Activated CD8-positive, alpha-beta memory T cell treated with anti-CD3 and anti-CD28 coated beads for 4 hours (primary cell): ENCODE results near the gene SUMO3.

Experiments
- DNase-seq, 2 donors: peaks; one replicate each; pipeline ENCODE4 v3.0.0-alpha.2; 2020; ENCODE audit warnings: low read depth in 2 of 2

SUMO3 gene

DNA sequence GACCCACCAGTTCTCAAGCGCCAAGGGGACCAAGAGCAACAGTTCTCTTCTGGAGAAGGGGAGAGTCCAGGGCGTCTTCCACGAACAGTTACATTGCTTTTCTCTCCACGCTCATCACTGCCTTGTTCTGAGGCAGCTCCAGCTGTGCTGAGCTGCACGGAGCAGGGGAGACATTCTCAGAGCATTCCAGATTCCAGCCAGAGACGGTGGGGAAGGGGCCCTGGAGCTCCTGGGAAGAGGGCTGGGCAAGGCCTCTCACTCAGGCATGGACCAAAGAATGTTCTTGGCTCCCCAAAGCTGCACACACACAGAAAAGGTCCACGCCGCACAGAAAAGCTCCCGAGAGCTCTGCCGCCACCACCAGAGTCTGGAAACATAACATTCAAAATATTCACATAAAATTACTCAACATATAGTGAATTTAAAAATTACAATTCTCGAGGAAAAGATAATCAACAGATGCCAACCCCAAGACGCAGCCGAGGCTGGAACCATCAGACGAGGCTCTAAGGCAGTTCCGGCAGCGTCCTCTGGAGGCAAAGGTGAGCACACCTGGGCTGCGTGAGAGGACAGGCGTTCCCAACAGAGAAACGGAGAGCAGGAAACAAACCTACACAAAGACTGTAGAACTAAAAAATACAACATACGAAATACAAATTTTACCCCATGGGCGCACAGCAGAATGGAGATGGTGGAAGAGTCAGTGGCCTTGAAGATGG lies 56.7 kb downstream of the SUMO3 start:
- no peak for DNase-seq

DNA sequence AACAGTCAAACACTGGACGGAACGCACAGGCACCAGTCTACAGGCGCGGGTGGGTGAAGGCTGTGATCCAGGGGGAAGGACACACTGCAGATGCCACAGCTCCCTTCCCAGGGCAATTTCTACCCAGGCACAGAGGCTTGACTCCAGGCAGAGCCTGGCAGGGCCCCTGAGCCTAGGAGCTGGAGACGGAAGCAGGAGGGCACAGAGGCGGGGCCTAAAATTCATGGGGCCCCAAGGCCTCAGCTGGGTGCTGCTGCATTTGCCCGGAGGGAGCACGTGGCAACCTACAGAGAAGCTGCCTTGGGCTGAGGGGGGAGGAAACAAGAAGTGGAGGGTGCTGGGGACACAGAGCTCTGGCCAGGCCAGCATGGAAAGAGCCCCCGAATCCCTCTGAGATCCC lies 57.5 kb downstream of the SUMO3 start:
- DNase-seq = no peak

DNA sequence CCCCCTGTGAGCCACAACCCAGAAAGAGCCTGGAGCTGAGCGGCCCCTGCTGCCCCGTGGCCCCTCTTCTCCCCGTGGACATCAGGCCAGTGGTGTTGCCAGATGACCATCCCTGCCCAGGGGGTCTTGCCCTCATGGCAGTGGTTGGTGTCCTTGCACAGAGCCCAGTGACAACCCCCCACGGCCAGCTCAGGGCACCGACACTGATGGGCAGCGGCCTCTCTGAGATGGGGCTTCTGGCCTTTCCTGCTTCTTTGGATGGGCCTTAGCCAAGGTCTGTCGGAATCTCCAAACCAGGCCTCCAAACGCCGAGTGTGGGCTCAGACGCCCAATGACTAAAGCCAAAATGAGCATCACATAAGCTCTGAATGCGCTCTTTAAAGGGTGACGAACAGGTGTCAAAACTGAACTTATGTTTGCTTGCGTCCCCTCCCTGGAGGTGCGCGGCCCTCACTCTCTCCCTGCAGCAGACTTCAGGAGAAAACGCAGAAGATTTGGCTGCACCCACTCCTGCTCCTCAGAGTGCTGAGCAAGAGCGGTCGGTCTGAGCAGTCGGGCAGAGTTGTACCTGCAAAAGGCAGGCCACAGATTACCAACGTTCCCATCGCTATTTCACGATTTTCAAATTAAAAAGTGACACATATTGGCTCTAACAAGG lies 58.1 kb downstream of the SUMO3 start:
- DNase-seq = no peak

DNA sequence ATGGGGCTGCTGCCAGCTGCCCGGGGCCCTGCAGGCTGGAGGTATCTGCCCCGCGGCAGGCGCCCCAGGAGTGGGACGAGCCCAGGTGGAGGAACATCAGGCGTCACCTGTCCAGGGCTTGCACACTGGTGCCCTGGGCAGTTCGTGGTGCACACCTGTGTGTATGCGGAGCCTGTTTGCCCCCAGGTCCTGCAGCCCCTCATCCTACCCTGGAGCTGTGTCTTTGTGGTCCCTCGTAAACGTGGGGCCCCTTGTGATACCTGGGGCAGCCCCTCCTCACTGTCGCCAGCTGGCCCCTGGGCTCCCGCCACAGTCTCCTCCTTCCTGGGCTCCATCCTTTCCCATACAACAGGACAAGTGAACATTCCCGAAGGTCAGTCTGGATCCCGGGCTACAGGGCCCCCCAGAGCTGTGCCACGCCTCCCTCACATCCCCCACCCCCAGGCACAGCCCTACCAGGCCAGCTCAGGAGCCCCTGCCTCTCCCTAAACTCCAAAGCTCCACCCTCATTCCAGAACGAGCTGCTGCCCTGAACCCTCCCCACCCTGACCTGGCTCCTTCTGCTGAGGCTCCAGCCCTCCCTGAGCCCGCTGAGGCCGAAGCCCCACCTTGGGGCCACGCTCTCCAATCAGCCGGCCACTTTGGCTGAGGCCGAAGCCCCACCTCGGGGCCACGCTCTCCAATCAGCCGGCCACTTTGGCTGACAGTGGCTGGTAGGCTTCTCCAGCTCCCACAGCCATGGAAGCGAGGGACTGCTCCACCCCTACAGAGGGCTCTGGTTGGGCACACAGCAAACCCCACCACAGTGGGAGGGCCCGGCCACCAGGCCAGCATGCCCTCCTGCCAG lies 58.9 kb downstream of the SUMO3 start:
- no peak for DNase-seq

DNA sequence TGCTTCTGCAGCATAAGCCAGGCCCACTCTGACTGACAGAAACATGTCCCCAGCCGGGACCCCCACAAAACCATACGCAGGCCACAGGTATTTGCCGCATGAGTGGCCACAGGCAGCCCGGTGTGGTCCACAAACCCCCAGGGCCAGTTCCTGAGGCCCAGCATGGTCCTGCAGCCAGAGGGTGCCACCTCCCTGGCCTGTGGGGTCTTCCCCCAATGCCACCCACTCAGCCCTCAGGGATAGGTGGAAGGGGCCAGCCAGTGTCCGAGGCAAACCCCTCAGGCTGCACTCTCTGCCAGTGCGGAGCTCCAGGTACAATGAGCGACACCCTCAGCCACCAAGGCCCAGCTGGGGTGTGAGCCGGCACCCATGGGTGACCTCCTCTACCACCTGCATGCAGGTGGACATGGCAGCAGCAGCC lies 59.7 kb downstream of the SUMO3 start:
- no peak for DNase-seq

DNA sequence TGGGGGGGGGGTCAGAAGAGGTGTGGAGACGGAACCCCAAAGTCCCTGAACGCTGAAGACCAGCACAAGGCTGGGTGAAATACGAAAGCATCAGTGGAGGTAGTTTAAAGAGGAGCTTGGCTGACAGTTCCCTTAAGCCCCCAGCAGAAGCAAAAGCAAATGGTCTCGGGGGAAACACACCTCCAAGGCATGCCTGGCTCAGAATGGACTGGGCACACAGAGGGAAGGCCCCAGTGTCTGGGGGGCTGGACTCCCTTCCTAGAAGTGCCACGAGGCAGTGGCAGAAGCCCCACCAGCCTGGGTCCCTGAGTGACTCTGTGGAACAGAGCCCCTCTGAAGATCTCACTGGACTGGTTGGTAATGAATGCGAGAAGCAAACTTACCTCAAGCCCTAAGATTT lies 60.1 kb downstream of the SUMO3 start:
- DNase-seq = no peak

DNA sequence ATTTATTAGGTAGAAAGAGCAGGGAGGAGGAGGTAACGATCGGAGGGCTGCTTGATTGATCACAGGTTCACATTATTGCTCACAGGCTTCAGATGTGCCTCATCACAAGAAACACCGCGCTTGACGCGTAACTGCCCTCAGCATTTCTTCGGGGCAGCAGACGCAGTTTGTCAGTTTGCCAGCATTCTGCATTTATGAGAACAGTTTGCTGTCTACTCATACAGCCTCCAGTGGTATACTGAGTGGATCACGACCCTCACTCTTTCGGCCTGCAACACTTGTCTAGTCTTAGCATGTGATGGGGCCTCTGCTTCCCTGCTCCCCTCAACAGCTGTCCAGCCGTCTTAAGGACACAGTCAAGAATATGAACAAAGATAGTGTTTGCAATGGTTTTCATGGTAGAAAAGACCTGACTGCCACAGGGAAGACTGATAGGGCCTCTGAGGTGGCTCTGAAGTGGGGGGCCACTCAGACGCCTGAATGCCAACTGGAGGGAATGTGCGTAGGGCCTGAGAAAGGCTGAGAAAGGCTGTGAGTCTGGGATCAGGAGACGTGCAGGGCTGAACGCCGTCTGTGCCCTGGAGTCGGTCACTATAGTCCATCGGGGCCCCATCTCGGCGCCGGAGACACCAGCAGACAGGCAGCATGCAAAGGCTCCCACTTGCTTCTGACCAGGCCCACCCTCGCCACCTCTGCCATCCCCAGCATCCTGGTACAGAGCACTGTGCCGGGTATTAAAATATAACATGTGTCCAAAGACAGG lies 61.3 kb downstream of the SUMO3 start:
- DNase-seq = no peak
